H1 (cell line): ENCODE data around the gene KRTAP29-1.

Experiments used
- CHD2 ChIP-seq: IDR thresholded peaks from 2 replicates; pipeline ENCODE4 v1.6.1; 2012; ENCODE audit warnings: low read length, improper control_type of control experiment
- CTCF ChIP-seq, 3 experiments: IDR thresholded peaks; 1 replicate in 2 of 3; 2 replicates in 1 of 3; pipeline versions ENCODE4 v1.5.1 to v1.6.1; 2011; ENCODE audit warnings: low read length in 3 of 3, mild to moderate bottlenecking in 3 of 3, inconsistent platforms in 2 of 3, low read depth in 1 of 3, moderate library complexity in 1 of 3; ENCODE audit not compliant: insufficient read depth in 1 of 3; ENCODE audit errors: control extremely low read depth in 1 of 3
- EZH2 ChIP-seq: fragments of 200-600 bp; sonication (generic); IDR thresholded peaks from 2 replicates; pipeline ENCODE4 v1.7.1; 2012; ENCODE audit warnings: low read depth, mild to moderate bottlenecking, moderate library complexity, low read length, inconsistent platforms; ENCODE audit not compliant: severe bottlenecking
- GABPA ChIP-seq: IDR thresholded peaks from 2 replicates; pipeline ENCODE4 v1.6.1; 2011; ENCODE audit warnings: mild to moderate bottlenecking, low read length, moderate library complexity, borderline replicate concordance; ENCODE audit not compliant: insufficient read depth
- KDM5A ChIP-seq: fragments of 200-600 bp; IDR thresholded peaks from 2 replicates; pipeline ENCODE4 v1.7.1; 2012; ENCODE audit warnings: mild to moderate bottlenecking, low read length, inconsistent platforms, mixed read lengths
- POLR2A ChIP-seq, 2 experiments: IDR thresholded peaks; 1 replicate in 1 of 2; 2 replicates in 1 of 2; pipeline ENCODE4 v1.6.1; 2011; ENCODE audit warnings: low read depth in 2 of 2, low read length in 2 of 2, mild to moderate bottlenecking in 2 of 2; ENCODE audit errors: control extremely low read depth in 1 of 2
- SP1 ChIP-seq: IDR thresholded peaks from 2 replicates; pipeline ENCODE4 v1.6.1; 2011; ENCODE audit warnings: low read depth, low read length

GRCh38 chr17:41298458-41299135, 4.1 kb downstream of the KRTAP29-1 start:
- TF ChIP-seq CTCF (IDR thresholded peaks at IDR 0.05; ENCODE audit: control extremely low read depth in 1 of 3, insufficient read depth in 1 of 3, low read depth in 1 of 3, low read length in 3 of 3) = no peak
- no peak for TF ChIP-seq SP1
- TF ChIP-seq EZH2 = no peak
- no peak for TF ChIP-seq KDM5A
- no peak for TF ChIP-seq POLR2A (IDR thresholded peaks at IDR 0.05; ENCODE audit: control extremely low read depth in 1 of 2, low read depth in 2 of 2, low read length in 2 of 2)
- no peak for TF ChIP-seq CHD2
- TF ChIP-seq GABPA = no peak
